Measurements from ENCODE around the gene CLEC4E. TPM values are rescaled to one million over a fixed set of nuclear protein-coding genes. Genes with fewer than 3 reads are reported as not detected.
"Not testable (repeated sequence)": the region's sequence is repeated elsewhere in the genome, so short reads cannot be mapped to it uniquely, and the experiment has no call there.

The CLEC4E gene
- total RNA-seq, 1 donor from 2014 or later = 2.6 TPM

- intact Hi-C loops (cut with DNase I) = loop anchor here (5.0 kb wide), 1 partner anchor 61 kb away; no protein-coding TSS in a partner anchor
- ATAC-seq (no peak), DNase-seq (ENCODE audit: low spot score) (no peak)
Measured at GRCh38 chr12:8546591-8546990, 5.9 kb upstream of the CLEC4E start.

DNA sequence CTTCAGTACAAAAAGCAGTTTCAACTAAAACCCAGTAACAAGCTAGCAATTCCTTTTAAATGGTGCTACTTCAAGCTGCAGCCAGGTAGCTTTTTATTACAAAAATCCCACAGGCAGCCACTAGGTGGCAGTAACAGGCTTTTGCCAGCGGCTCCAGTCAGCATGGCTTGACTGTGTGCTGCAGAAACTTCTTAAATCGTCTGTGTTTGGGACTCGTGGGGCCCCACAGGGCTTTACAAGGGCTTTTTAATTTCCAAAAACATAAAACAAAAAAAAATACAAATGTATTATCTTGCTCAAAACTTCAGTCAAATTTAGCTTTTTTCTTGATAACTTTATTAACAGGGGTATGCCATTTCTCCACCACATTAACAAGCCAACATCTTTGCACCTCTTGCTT, 3.6 kb upstream of the CLEC4E start:
- intact Hi-C loops (cut with DNase I) = no loop called here
- ATAC-seq = peak; percentile 80
- peak; percentile 83 for DNase-seq (ENCODE audit: low spot score)

GRCh38 chr12:8541562-8541961, 857 bp upstream of the CLEC4E start:
- intact Hi-C loops (cut with DNase I) = no loop called here
- DNase-seq (ENCODE audit: low spot score) (no peak), ATAC-seq (no peak)

- intact Hi-C loops (cut with DNase I); ATAC-seq; DNase-seq (ENCODE audit: low spot score): not testable (repeated sequence)
Measured at GRCh38 chr12:8537820-8538219, 2.9 kb downstream of the CLEC4E start.

- intact Hi-C loops (cut with DNase I) = no loop called here
- DNase-seq (ENCODE audit: low spot score) = no peak
- ATAC-seq = no peak
Measured at GRCh38 chr12:8532045-8532444, 8.7 kb downstream of the CLEC4E start.

DNA sequence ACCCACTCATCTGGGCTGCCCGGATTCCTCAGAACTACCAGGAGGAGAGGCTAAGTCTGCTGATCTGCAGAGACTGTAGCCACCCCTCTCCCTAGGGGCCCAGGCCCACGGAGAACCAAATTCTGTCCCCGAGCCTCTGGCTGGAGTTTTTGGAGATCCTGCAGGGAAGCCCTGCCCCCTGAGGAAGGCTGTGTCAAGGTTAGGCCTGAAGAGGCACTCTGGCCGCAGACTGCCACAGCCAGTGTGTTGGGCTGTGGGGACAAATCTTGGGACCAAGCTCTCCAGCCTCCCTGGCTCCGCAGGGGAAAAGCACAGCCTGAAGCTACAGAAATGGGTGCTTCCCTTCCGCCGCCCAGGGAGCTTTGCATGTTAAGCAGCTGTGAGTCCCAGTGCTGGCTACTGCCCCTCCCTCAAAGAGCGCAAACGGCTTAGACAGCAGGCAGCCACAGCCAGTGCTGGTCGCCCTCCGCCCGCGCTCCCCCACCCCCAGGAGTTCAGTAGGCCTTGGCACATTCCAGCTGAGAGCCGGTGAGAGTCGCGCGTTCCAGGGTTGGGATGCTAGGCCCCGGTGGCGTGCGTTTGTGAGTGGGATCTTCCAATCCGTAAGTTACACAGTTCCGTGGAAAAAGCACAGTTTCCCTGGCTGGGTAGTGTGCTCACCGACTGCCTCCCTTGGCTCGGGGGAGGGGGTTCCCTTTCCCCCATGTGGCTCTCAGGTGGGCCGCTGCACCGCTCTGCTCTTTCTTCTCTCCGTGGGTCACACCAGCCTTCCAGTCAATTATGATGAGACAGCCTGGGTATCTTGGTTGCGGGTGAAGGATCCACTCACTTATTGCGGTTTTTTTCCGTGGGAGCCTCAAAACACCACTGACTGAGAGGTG, 13.2 kb downstream of the CLEC4E start:
- ATAC-seq = no peak
- no peak for DNase-seq (ENCODE audit: low spot score)
- intact Hi-C loops (cut with DNase I) = no loop called here

DNA sequence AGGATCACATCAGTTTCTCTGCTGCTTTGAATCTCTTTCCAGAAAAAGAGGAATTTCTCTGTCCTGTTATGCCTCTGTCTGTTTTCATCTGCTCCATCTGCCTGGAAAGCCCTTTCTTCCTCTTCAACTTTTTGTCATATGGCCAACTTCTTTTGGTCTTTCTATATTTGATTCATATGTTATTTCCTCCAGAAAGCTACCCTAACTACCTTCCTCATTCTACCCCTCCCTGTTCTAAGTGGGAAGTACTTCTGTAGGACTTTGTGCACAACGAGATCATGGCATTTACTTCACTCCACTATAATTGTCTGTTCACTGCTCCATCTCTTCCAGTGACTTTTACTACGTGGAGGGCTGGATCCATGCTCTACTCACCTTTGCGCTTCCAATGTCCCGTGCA, 21.5 kb downstream of the CLEC4E start:
- no peak for ATAC-seq
- intact Hi-C loops (cut with DNase I) = no loop called here
- no peak for DNase-seq (ENCODE audit: low spot score)

GRCh38 chr12:8517971-8518370, 22.7 kb downstream of the CLEC4E start:
- DNase-seq (ENCODE audit: low spot score) = no peak
- intact Hi-C loops (cut with DNase I) = no loop called here
- ATAC-seq = no peak

GRCh38 chr12:8513256-8513655, 27.4 kb downstream of the CLEC4E start, which contains the start of gene CLEC4D:
Gene CLEC4D (plus strand): TSS chr12:8513503. CDS start chr12:8513733, 230 bp downstream.
- ATAC-seq (no peak), DNase-seq (ENCODE audit: low spot score) (no peak)
- intact Hi-C loops (cut with DNase I) = no loop called here

GRCh38 chr12:8508910-8509841, 31.5 kb downstream of the CLEC4E start:
- intact Hi-C loops (cut with DNase I) = no loop called here
- no peak for DNase-seq (ENCODE audit: low spot score)
- no peak for ATAC-seq

- intact Hi-C loops (cut with DNase I) = no loop called here
- ATAC-seq (no peak), DNase-seq (ENCODE audit: low spot score) (no peak)
Measured at GRCh38 chr12:8508223-8508622, 32.5 kb downstream of the CLEC4E start.

GRCh38 chr12:8507596-8507995, 33.1 kb downstream of the CLEC4E start:
- intact Hi-C loops (cut with DNase I) = no loop called here
- no peak for DNase-seq (ENCODE audit: low spot score)
- ATAC-seq = no peak

DNA sequence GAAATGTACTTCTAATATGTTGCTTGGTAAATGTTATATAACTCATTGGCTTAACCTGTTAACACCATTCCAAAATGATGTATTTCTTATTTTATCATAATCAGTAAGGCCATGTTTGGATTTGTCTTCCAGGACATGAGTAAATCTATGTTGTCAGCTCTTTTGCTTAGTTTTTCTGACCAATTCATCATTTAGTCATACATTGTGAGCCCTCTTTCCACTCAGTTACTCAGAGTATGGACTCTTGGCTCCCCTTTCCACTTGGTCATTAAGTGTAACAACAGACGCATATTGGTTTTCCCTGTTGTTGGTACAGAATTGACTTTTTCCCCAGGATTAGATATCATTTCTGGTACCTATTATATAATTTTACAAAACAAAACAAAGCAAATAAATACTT, 36.4 kb downstream of the CLEC4E start:
- ATAC-seq (no peak), DNase-seq (ENCODE audit: low spot score) (no peak)
- intact Hi-C loops (cut with DNase I) = no loop called here

GRCh38 chr12:8501720-8502119, 39.0 kb downstream of the CLEC4E start:
- intact Hi-C loops (cut with DNase I) = no loop called here
- ATAC-seq = no peak
- DNase-seq (ENCODE audit: low spot score) = no peak

DNA sequence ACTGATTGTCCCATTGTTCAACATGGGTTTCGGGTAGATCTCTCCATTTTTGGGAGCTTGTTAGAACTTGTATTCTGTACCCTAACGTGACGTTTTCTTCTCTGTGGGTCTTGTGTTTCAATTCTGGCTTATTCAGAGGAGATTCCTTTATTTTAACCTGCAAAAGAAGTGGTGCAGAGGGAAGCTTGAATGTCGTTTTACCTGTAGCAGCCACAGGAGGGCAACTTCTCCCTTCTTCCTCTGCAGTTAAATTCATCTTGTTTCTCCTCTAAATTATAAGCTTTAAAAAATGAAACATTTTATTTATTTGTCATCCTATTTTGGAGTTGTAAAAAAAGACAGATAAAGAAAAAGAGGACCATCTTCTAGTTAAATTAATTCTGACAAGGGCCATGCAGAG, 41.1 kb downstream of the CLEC4E start:
- intact Hi-C loops (cut with DNase I) = no loop called here
- ATAC-seq (no peak), DNase-seq (ENCODE audit: low spot score) (no peak)

GRCh38 chr12:8496074-8496473, 44.6 kb downstream of the CLEC4E start:
- intact Hi-C loops (cut with DNase I); DNase-seq (ENCODE audit: low spot score); ATAC-seq: not testable (repeated sequence)

DNA sequence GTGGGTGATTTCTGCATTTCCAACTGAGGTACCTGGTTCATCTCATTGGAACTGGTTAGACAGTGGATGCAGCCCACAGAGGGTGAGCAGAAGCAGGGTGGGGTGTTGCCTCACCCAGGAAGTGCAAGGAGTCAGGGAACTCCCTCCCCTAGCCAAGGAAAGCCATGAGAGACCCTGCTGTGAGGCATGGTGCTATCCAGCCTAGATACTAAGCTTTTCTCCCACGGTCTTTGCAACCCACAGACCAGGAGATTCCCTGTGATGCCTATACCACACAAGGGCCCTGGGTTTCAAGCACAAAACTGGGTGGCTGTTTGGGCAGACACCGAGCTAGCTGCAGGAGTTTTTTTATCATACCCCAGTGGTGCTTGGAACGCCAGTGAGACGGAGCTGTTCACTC, 45.0 kb downstream of the CLEC4E start:
- ATAC-seq; intact Hi-C loops (cut with DNase I); DNase-seq (ENCODE audit: low spot score): not testable (repeated sequence)

DNA sequence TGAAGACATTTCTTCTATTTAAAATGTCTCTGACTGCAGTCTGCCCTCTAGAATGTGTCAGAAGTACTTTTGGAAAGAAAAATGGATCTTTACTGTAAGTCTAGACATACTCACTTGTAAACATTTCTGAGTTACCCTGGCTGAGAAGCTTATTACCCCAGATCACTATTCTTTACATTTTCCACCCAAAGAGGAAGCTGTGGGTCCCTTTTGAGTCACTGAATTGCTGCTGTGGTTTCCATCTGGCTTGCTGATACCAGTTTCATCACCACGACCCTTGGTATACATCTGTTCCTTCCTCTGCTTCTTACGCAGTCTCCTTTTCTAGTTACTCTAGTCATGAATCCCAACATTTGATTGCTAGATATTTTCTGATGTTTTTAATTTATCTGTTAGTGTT, 47.6 kb downstream of the CLEC4E start:
- intact Hi-C loops (cut with DNase I) = no loop called here
- ATAC-seq (peak; percentile 81), DNase-seq (ENCODE audit: low spot score) (no peak)

- DNase-seq (ENCODE audit: low spot score) = no peak
- intact Hi-C loops (cut with DNase I) = no loop called here
- ATAC-seq = peak; percentile 15
Measured at GRCh38 chr12:8491646-8492530, 48.8 kb downstream of the CLEC4E start.

Data from sciatic nerve (tissue), 2 donors.